Neutrophil (primary cell): ENCODE data around the gene DSG1.
"Not testable (repeated sequence)": the region's sequence is repeated elsewhere in the genome, so short reads cannot be mapped to it uniquely, and the experiment has no call there.

Experiments
- H3K27ac ChIP-seq: fragments of 200-600 bp; sonication (generic); 2 replicates; pipeline ENCODE4 v1.5.1; 2016; ENCODE audit warnings: mild to moderate bottlenecking, moderate library complexity
- H3K27me3 ChIP-seq: fragments of 200-600 bp; sonication (generic); 2 replicates; pipeline ENCODE4 v1.6.0; 2016; ENCODE audit warnings: mild to moderate bottlenecking
- H3K36me3 ChIP-seq: fragments of 200-600 bp; sonication (generic); 2 replicates; pipeline ENCODE4 v1.5.1; 2017
- H3K4me1 ChIP-seq, 2 experiments: fragments of 200-600 bp in 1 of 2; sonication (generic) in 1 of 2; 1 replicate in 1 of 2; 2 replicates in 1 of 2; pipeline versions ENCODE4 v1.5.1 to v1.6.1; 2013 to 2016; ENCODE audit warnings: low read depth in 1 of 2, low read length in 1 of 2, mild to moderate bottlenecking in 1 of 2, moderate library complexity in 1 of 2; ENCODE audit not compliant: control insufficient read depth in 1 of 2, insufficient read depth in 1 of 2
- H3K4me3 ChIP-seq, 2 experiments: fragments of 200-600 bp in 1 of 2; sonication (generic) in 1 of 2; 1 replicate in 1 of 2; 2 replicates in 1 of 2; pipeline ENCODE4 v1.5.1; 2013 to 2016; ENCODE audit warnings: low read depth in 1 of 2, low read length in 1 of 2, mild to moderate bottlenecking in 1 of 2, moderate library complexity in 1 of 2
- H3K9me3 ChIP-seq: fragments of 200-600 bp; sonication (generic); 2 replicates; pipeline ENCODE4 v1.5.1; 2016
- TF ChIP-seq, protein P1 (sequence below): fragments of 200-600 bp; sonication (generic); IDR thresholded peaks from 2 replicates; pipeline ENCODE4 v1.5.1; 2016; ENCODE audit warnings: antibody characterized with exemption

DSG1 gene

DNA sequence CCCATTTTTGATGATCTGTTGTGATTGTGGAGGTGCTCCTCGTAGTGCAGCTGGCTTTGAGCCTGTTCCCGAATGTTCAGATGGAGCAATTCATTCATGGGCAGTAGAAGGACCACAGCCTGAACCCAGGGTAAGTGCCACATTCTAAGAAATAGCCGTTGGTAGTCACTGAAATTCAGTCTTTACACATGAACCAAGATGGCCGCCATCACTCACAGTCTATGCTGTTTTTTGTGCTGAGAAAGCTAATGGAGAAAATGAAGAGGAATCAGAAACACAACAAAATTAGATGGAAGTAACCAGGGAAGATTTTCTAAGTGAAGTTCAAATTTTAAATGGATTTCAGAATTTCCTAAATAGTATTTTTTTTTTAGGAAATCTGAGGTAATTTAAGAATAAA, 25.5 kb downstream of the DSG1 start:
- H3K36me3 ChIP-seq, result no peaks in the 10 kb centered on the region
- H3K27ac ChIP-seq, result no peak overlapping the region
- no peaks in the 10 kb centered on the region for H3K9me3 ChIP-seq
- no peaks in the 10 kb centered on the region for H3K27me3 ChIP-seq
- TF ChIP-seq, protein P1, sequence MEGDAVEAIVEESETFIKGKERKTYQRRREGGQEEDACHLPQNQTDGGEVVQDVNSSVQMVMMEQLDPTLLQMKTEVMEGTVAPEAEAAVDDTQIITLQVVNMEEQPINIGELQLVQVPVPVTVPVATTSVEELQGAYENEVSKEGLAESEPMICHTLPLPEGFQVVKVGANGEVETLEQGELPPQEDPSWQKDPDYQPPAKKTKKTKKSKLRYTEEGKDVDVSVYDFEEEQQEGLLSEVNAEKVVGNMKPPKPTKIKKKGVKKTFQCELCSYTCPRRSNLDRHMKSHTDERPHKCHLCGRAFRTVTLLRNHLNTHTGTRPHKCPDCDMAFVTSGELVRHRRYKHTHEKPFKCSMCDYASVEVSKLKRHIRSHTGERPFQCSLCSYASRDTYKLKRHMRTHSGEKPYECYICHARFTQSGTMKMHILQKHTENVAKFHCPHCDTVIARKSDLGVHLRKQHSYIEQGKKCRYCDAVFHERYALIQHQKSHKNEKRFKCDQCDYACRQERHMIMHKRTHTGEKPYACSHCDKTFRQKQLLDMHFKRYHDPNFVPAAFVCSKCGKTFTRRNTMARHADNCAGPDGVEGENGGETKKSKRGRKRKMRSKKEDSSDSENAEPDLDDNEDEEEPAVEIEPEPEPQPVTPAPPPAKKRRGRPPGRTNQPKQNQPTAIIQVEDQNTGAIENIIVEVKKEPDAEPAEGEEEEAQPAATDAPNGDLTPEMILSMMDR, result no peak
- no peak overlapping the region for H3K4me3 ChIP-seq
- H3K4me1 ChIP-seq, result no peaks in the 10 kb centered on the region

DNA sequence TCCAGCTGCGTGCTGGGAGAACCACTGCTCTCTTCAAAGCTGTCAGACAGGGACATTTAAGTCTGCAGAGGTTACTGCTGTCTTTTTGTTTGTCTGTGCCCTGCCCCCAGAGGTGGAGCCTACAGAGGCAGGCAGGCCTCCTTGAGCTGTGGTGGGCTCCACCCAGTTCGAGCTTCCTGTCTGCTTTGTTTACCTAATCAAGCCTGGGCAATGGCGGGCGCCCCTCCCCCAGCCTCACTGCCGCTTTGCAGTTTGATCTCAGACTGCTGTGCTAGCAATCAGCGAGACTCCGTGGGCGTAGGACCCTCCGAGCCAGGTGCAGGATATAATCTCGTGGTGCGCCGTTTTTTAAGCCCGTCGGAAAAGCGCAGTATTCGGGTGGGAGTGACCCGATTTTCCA, 35.4 kb downstream of the DSG1 start:
- not testable (repeated sequence) for H3K4me3 ChIP-seq, H3K9me3 ChIP-seq, H3K27ac ChIP-seq, H3K4me1 ChIP-seq, H3K27me3 ChIP-seq, H3K36me3 ChIP-seq

DNA sequence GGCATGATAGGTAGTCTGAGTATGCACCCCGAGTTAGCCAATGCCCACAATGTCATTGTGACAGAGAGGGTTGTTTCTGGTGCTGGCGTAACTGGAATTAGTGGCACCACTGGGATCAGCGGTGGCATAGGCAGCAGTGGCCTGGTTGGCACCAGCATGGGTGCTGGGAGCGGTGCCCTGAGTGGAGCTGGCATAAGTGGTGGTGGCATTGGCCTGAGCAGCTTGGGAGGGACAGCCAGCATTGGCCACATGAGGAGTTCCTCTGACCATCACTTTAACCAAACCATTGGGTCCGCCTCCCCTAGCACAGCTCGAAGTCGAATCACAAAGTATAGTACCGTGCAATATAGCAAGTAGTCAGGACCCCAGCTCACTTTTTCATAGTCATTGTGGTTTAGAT, 37.0 kb downstream of the DSG1 start:
- Histone ChIP-seq H3K27me3 (no peaks in the 10 kb centered on the region), H3K4me1 (no peaks in the 10 kb centered on the region), H3K36me3 (no peaks in the 10 kb centered on the region), H3K4me3 (no peak overlapping the region), H3K27ac (no peak overlapping the region), H3K9me3 (no peaks in the 10 kb centered on the region)
- TF ChIP-seq, protein P1, result no peak

DNA sequence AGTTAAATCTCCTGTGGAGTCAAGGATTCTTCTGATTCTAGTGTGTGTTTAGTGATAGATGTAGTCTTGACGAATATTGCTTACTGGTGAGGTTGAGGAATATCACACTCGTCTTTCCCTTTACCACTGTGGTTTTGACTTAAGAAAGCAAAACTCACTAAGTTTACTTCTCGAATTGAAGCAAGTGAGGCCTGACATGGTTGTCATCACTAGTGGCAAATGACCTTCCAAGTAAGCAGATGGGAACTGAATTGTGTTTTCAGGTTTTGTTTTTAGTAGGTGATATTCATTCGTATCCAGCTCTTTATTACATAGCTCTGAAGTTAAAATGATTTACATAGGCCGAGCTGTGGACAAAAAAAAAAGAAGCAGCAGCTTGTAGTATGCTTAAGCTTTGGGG, 38.1 kb downstream of the DSG1 start:
- no peaks in the 10 kb centered on the region for H3K4me1 ChIP-seq
- no peak overlapping the region for H3K27ac ChIP-seq
- no peak overlapping the region for H3K4me3 ChIP-seq
- TF ChIP-seq, protein P1, result no peak
- H3K27me3 ChIP-seq, result no peaks in the 10 kb centered on the region
- H3K9me3 ChIP-seq, result no peaks in the 10 kb centered on the region
- no peaks in the 10 kb centered on the region for H3K36me3 ChIP-seq

DNA sequence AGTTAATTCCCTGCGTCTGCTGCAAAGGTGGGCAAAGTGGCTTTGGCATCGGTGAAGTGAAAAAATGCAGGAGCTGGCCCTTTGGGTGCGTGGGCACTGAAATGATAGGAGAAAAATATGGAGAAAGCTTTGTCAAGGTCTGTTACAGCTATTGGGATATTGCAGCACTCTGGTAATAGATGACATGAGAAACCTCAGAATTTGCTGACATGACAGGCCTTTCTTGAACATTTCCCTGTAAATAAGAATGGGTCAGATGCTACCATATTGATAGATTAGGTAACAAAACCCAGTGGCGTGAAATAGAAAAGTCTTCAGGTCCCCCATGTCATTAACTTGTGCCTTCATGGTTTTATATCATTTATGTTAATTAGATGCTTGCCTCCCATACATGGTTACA, 46.2 kb downstream of the DSG1 start:
- no peak overlapping the region for H3K4me3 ChIP-seq
- TF ChIP-seq, protein P1, result no peak

DNA sequence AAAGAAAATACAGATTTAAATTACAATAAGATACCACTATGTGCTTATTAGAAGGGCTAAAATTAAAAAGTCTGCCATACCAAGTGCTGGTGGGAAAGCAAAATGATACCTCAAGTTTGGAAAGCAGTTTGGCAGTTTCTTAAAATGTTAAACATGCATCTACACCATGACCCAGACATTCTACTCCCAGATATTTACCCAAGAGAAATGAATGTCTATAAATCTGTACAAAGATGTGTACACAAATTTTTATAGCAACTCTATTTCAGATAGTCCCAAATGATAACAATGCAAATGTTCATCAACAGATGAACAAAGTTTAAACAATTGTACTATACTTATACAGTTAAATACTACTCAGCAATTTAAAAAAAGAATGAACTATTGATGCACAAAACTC, 51.5 kb downstream of the DSG1 start:
- TF ChIP-seq, protein P1, result no peak
- Histone ChIP-seq H3K9me3 (no peaks in the 10 kb centered on the region), H3K36me3 (no peaks in the 10 kb centered on the region), H3K4me3 (no peak overlapping the region), H3K27me3 (peaks cover 3% of the 10 kb centered on the region), H3K4me1 (no peaks in the 10 kb centered on the region), H3K27ac (no peak overlapping the region)

More for the DNA sequence above, 46.2 kb downstream of the DSG1 start:
- Histone ChIP-seq H3K36me3 (no peaks in the 10 kb centered on the region), H3K27ac (no peak overlapping the region), H3K9me3 (no peaks in the 10 kb centered on the region), H3K27me3 (no peaks in the 10 kb centered on the region), H3K4me1 (no peaks in the 10 kb centered on the region)
